K562 (cell line): ENCODE data around the gene RARRES2. TPM values are rescaled to one million over a fixed set of nuclear protein-coding genes. Genes with fewer than 3 reads are reported as not detected.

ENCODE experiments used
- BRD9 ChIP-seq: fragments of 450-650 bp; IDR thresholded peaks from 2 replicates; pipeline ENCODE4 v1.6.1; 2018; ENCODE audit warnings: low read depth; ENCODE audit not compliant: partially characterized antibody
- CAMTA2 ChIP-seq: fragments of 250-450 bp; sonication (Bioruptor Pico); conservative IDR thresholded peaks from 2 replicates; pipeline ENCODE4 v1.5.1; 2022
- CBFB ChIP-seq: sonication (generic); formaldehyde crosslinking; IDR thresholded peaks from 2 replicates; pipeline ENCODE4 v1.4.0; 2020; ENCODE audit warnings: mild to moderate bottlenecking, missing genetic modification reagents
- CHD1 ChIP-seq: fragments of 200-600 bp; sonication (generic); IDR thresholded peaks from one replicate; pipeline ENCODE4 v1.6.1; 2012; ENCODE audit warnings: mild to moderate bottlenecking, moderate library complexity, low read length, inconsistent platforms
- DIDO1 ChIP-seq: fragments of 450-650 bp; IDR thresholded peaks from 2 replicates; pipeline ENCODE4 v1.6.1; 2016; ENCODE audit warnings: low read depth, missing biosample characterization, missing genetic modification characterization
- FOXA3 ChIP-seq, 2 experiments: fragments of 450-650 bp in 1 of 2; sonication (generic) in 1 of 2; formaldehyde crosslinking; IDR thresholded peaks in 1 of 2; conservative IDR thresholded peaks in 1 of 2; 2 replicates each; pipeline versions ENCODE4 v1.4.0 to v1.8.0; 2020 to 2022; ENCODE audit warnings: mild to moderate bottlenecking in 2 of 2, missing genetic modification reagents in 1 of 2
- GATA2 ChIP-seq: sonication (generic); formaldehyde crosslinking; IDR thresholded peaks from 2 replicates; pipeline ENCODE4 v1.4.0; 2020; ENCODE audit warnings: mild to moderate bottlenecking, missing genetic modification reagents
- HDAC2 ChIP-seq: fragments of 450-650 bp; IDR thresholded peaks from 2 replicates; pipeline ENCODE4 v1.6.1; 2016; ENCODE audit warnings: mild to moderate bottlenecking
- LCOR ChIP-seq: sonication (generic); formaldehyde crosslinking; IDR thresholded peaks from 2 replicates; pipeline ENCODE4 v1.8.0; 2022; ENCODE audit warnings: mild to moderate bottlenecking, missing genetic modification reagents
- NCOA1 ChIP-seq: fragments of 450-650 bp; IDR thresholded peaks from 2 replicates; pipeline ENCODE4 v1.6.1; 2016; ENCODE audit warnings: low read depth
- NRF1 ChIP-seq, 2 experiments: fragments of 450-650 bp; IDR thresholded peaks in 1 of 2; conservative IDR thresholded peaks in 1 of 2; 2 replicates each; pipeline ENCODE4 v1.6.1; 2014; ENCODE audit warnings: mild to moderate bottlenecking in 2 of 2
- NUFIP1 ChIP-seq: fragments of 450-650 bp; IDR thresholded peaks from 2 replicates; pipeline ENCODE4 v1.6.1; 2018; ENCODE audit not compliant: partially characterized antibody
- RUNX1 ChIP-seq: sonication (generic); IDR thresholded peaks from 2 replicates; pipeline ENCODE4 v1.6.1; 2016; ENCODE audit warnings: antibody characterized with exemption, low read depth
- TCF15 ChIP-seq: fragments of 250-450 bp; sonication (Bioruptor Pico); IDR thresholded peaks from 2 replicates; pipeline ENCODE4 v1.8.0; 2022; ENCODE audit warnings: moderate library complexity, mild to moderate bottlenecking, inconsistent platforms
- THAP12 ChIP-seq: fragments of 250-450 bp; sonication (Bioruptor Pico); IDR thresholded peaks from 2 replicates; pipeline ENCODE4 v1.9.0; 2021; ENCODE audit warnings: mild to moderate bottlenecking, inconsistent platforms
- THAP7 ChIP-seq: fragments of 250-450 bp; sonication (Bioruptor Pico); IDR thresholded peaks from 2 replicates; pipeline ENCODE4 v1.5.0; 2021
- U2AF1 ChIP-seq: fragments of 200-400 bp; formaldehyde crosslinking; optimal IDR thresholded peaks from 2 replicates; pipeline ENCODE3; 2017; ENCODE audit warnings: mild to moderate bottlenecking, low read depth, low read length, moderate library complexity
- XRCC3 ChIP-seq: fragments of 450-650 bp; IDR thresholded peaks from 2 replicates; pipeline ENCODE4 v1.6.1; 2017; ENCODE audit warnings: mild to moderate bottlenecking, moderate library complexity
- ZBTB11 ChIP-seq, 3 experiments: fragments of 200-800 bp in 1 of 3; fragments of 250-450 bp in 1 of 3; fragments of 450-650 bp in 1 of 3; sonication (Bioruptor Pico) in 1 of 3; sonication (Bioruptor generic) in 1 of 3; formaldehyde crosslinking in 1 of 3; IDR thresholded peaks; 2 replicates each; pipeline versions ENCODE4 v1.6.1 to v1.8.0; 2016 to 2022; ENCODE audit warnings: mild to moderate bottlenecking in 2 of 3, missing genetic modification characterization in 2 of 3, missing compliant biosample characterization in 1 of 3, moderate library complexity in 1 of 3
- ZNF583 ChIP-seq: fragments of 250-450 bp; sonication (Bioruptor Pico); IDR thresholded peaks from 2 replicates; pipeline ENCODE4 v1.4.0; 2020
- ZZZ3 ChIP-seq: fragments of 450-650 bp; IDR thresholded peaks from 2 replicates; pipeline ENCODE4 v1.6.1; 2016; ENCODE audit warnings: antibody characterized with exemption, mild to moderate bottlenecking, moderate library complexity
- polyA plus RNA-seq, 8 experiments: library from polyadenylated mRNA; depleted of rRNA in 4 of 8; stranded (reverse) in 5 of 8; unstranded in 3 of 8; fragments of >200 nt; fragmentation: Nextera tagmentation in 2 of 8; fragmentation: Illumina TruSeq in 1 of 8; extraction: Ambion mirVana in 2 of 8; extraction: Trizol in 1 of 8; gene quantifications; 2 replicates each; pipeline versions ENCODE4 v1.2.1 to v1.2.3, GENCODE V29; 2011 to 2014; ENCODE audit warnings: inconsistent platforms in 1 of 8, missing spikeins in 1 of 8
- total RNA-seq, 7 experiments: library from RNA; depleted of rRNA in 6 of 7; stranded (reverse); fragments of >200 nt in 6 of 7; fragmentation: Illumina TruSeq in 2 of 7; extraction: Trizol in 2 of 7; gene quantifications; 2 replicates each; pipeline versions ENCODE4 v1.2.1 to v1.2.3, GENCODE V29; 2011 to 2021; ENCODE audit warnings: low replicate concordance in 1 of 7

The RARRES2 gene
- total and polyA plus RNA-seq, 9 of the 15 experiments (the other 6 are each of a cell fraction or from before 2014, with no cell fraction given) = 0.11 to 1.7 (median 0.23) TPM; not detected in 6

GRCh38 chr7:150379441-150380379, 38.3 kb upstream of the RARRES2 start (continued):
- no peak for TF ChIP-seq THAP7 (CRISPR knock-in tag)
- TF ChIP-seq NRF1 (conservative IDR thresholded peaks at IDR 0.05 in 1 of 2, IDR thresholded peaks at IDR 0.05 in 1 of 2) = no peak
- TF ChIP-seq FOXA3 (CRISPR knock-in tag; conservative IDR thresholded peaks at IDR 0.05 in 1 of 2, IDR thresholded peaks at IDR 0.05 in 1 of 2) = no peak; a peak in 1 of 4 replicates
- peak; percentile 81 for TF ChIP-seq CHD1
- TF ChIP-seq RUNX1 = no peak
- no peak for TF ChIP-seq NUFIP1
- no peak for TF ChIP-seq ZZZ3
- TF ChIP-seq ZBTB11 (CRISPR knock-in tag; IDR thresholded peaks at IDR 0.05) = peak in 1 of 3 experiments; percentile 13; a peak in 1 of 6 replicates
- no peak for TF ChIP-seq U2AF1
- TF ChIP-seq BRD9 = no peak
- TF ChIP-seq ZNF583 (CRISPR knock-in tag) = no peak
- TF ChIP-seq THAP12 (CRISPR knock-in tag) = no peak
- no peak for TF ChIP-seq TCF15 (CRISPR knock-in tag)
- peak; percentile 19; the same call in 1 of the 2 replicates for TF ChIP-seq HDAC2
- no peak for TF ChIP-seq XRCC3
- TF ChIP-seq GATA2 (CRISPR knock-in tag) = no peak
- TF ChIP-seq DIDO1 (tag) = no peak
- no peak; the same call in 1 of the 2 replicates for TF ChIP-seq CBFB (CRISPR knock-in tag)
- no peak for TF ChIP-seq CAMTA2 (CRISPR knock-in tag)
- TF ChIP-seq LCOR (CRISPR knock-in tag) = no peak
- no peak for TF ChIP-seq NCOA1
